GM12878 (cell line): ENCODE results near the gene TDRD12.

ENCODE experiments used
- CBFB ChIP-seq: IDR thresholded peaks from 2 replicates; pipeline ENCODE4 v1.6.1; 2016; ENCODE audit warnings: antibody characterized with exemption, low read depth
- EP300 ChIP-seq, 2 experiments: fragments of 150-350 bp in 1 of 2; IDR thresholded peaks; 2 replicates each; pipeline ENCODE4 v1.6.1; 2011 to 2012; ENCODE audit warnings: low read depth in 2 of 2, low read length in 2 of 2, borderline replicate concordance in 1 of 2, improper control_type of control experiment in 1 of 2, inconsistent platforms in 1 of 2; ENCODE audit not compliant: control insufficient read depth in 1 of 2
- HDAC2 ChIP-seq: fragments of 200-600 bp; sonication (generic); IDR thresholded peaks from 2 replicates; pipeline ENCODE4 v1.6.1; 2017
- SRF ChIP-seq, 2 experiments: IDR thresholded peaks; 2 replicates each; pipeline ENCODE4 v1.6.1; 2011; ENCODE audit warnings: low read depth in 2 of 2, low read length in 2 of 2, mild to moderate bottlenecking in 1 of 2, moderate library complexity in 1 of 2
- TAF1 ChIP-seq: IDR thresholded peaks from 2 replicates; pipeline ENCODE4 v1.6.1; 2011; ENCODE audit warnings: mild to moderate bottlenecking, low read depth, low read length, borderline replicate concordance
- WRNIP1 ChIP-seq: IDR thresholded peaks from 2 replicates; pipeline ENCODE4 v1.6.1; 2011; ENCODE audit warnings: low read depth, low read length, improper control_type of control experiment, borderline replicate concordance
- TF ChIP-seq, protein P1 (sequence below): IDR thresholded peaks from 2 replicates; pipeline ENCODE4 v1.6.1; 2011; ENCODE audit warnings: borderline replicate concordance, low read depth, mild to moderate bottlenecking, moderate library complexity, low read length; ENCODE audit not compliant: insufficient read depth, poor library complexity, severe bottlenecking
- TF ChIP-seq, protein P2 (sequence below): fragments of 450-650 bp; IDR thresholded peaks from 2 replicates; pipeline ENCODE4 v1.6.1; 2017; ENCODE audit warnings: mild to moderate bottlenecking

DNA sequence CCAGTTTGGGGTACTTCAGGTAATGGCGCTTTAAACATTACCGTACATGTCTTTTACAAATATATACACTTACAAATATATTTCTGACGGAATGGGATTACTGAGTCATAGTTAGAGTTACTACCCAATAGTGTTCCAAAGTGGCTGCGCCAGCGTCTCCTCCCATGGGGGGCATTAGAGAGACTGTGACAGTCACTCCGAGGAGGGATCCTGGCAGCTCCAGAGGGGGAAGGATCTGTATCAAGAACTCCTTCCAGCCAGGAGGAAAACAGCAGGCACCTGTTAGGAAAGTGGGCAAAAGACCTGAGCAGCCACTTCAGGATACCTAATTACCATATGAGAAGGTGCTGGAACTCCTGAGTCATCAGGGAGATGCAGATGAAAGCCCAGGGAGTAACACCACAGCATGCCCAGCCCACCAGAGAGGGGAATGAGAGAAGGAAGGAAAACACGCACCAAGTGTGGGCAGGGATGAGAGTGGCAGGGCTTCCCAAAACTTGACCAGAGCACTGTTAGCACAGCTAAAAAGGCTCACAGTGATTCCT is 97.1 kb downstream of the TDRD12 start:
- TF ChIP-seq WRNIP1 (no peak), SRF (IDR thresholded peaks at IDR 0.05; ENCODE audit: low read depth in 2 of 2, low read length in 2 of 2) (no peak), EP300 (IDR thresholded peaks at IDR 0.05; ENCODE audit: borderline replicate concordance in 1 of 2, control insufficient read depth in 1 of 2, low read depth in 2 of 2, low read length in 2 of 2) (no peak), TAF1 (no peak), HDAC2 (no peak), CBFB (no peak)
- TF ChIP-seq, protein P1, sequence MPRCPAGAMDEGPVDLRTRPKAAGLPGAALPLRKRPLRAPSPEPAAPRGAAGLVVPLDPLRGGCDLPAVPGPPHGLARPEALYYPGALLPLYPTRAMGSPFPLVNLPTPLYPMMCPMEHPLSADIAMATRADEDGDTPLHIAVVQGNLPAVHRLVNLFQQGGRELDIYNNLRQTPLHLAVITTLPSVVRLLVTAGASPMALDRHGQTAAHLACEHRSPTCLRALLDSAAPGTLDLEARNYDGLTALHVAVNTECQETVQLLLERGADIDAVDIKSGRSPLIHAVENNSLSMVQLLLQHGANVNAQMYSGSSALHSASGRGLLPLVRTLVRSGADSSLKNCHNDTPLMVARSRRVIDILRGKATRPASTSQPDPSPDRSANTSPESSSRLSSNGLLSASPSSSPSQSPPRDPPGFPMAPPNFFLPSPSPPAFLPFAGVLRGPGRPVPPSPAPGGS: no peak
- TF ChIP-seq, protein P2, sequence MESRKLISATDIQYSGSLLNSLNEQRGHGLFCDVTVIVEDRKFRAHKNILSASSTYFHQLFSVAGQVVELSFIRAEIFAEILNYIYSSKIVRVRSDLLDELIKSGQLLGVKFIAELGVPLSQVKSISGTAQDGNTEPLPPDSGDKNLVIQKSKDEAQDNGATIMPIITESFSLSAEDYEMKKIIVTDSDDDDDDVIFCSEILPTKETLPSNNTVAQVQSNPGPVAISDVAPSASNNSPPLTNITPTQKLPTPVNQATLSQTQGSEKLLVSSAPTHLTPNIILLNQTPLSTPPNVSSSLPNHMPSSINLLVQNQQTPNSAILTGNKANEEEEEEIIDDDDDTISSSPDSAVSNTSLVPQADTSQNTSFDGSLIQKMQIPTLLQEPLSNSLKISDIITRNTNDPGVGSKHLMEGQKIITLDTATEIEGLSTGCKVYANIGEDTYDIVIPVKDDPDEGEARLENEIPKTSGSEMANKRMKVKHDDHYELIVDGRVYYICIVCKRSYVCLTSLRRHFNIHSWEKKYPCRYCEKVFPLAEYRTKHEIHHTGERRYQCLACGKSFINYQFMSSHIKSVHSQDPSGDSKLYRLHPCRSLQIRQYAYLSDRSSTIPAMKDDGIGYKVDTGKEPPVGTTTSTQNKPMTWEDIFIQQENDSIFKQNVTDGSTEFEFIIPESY: no peak
